Bronchial epithelial cell (primary cell): Measurements from ENCODE around the gene FMN1. TPM values are rescaled to one million over a fixed set of nuclear protein-coding genes. Genes with fewer than 3 reads are reported as not detected.
"Not testable (repeated sequence)": the region's sequence is repeated elsewhere in the genome, so short reads cannot be mapped to it uniquely, and the experiment has no call there.

Experiments used
- DNase-seq: peaks from one replicate; pipeline ENCODE4 v3.0.0-alpha.2; 2010; ENCODE audit warnings: low read depth
- FAIRE-seq: peaks from 2 replicates; lab custom pipeline; 2011; peaks lifted over from hg19 to GRCh38; lab: Jason Lieb, UNC
- H3K27me3 ChIP-seq: 2 replicates; pipeline ENCODE4 v1.5.1; 2011; ENCODE audit warnings: low read length; ENCODE audit not compliant: control insufficient read depth, insufficient read depth
- H3K36me3 ChIP-seq: 2 replicates; pipeline ENCODE4 v1.5.1; 2011; ENCODE audit warnings: low read length; ENCODE audit not compliant: control insufficient read depth, insufficient read depth
- H3K4me3 ChIP-seq: 2 replicates; pipeline ENCODE4 v1.5.1; 2011; ENCODE audit warnings: mild to moderate bottlenecking, low read depth, low read length, control low read depth
- total RNA-seq: library from RNA; depleted of rRNA; stranded (reverse); fragments of >200 nt; gene quantifications from 2 replicates; pipeline ENCODE4 v1.2.1, GENCODE V29; 2014
- TF ChIP-seq, protein P1 (sequence below): IDR thresholded peaks from 2 replicates; pipeline ENCODE4 v1.5.1; 2011; ENCODE audit warnings: mild to moderate bottlenecking, moderate library complexity, low read length, control low read depth, inconsistent platforms; ENCODE audit not compliant: insufficient read depth, severe bottlenecking

The FMN1 gene
- total RNA-seq, 1 donor from 2014 or later = 1.6 TPM

DNA sequence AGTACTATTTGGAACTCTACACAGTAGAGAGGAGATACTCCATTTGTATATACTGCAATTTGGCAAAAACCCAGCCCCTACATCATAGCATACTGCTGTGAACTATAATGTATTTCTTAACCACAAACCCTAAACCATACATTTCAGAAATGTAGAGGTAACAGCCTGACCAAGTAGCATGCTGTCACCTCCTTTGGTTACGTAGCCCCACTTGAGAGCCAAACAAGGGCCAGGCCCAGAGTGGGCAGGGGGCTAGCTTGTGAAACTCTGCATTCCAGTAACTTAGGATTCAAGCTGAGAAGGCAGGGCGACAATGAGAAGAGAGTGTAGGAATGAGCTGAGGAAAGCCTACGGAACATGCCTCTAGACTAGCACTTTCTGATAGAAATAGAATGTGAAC lies 340.9 kb downstream of the FMN1 start:
- Histone ChIP-seq H3K4me3 (no peak overlapping the region), H3K27me3 (no peaks in the 10 kb centered on the region), H3K36me3 (no peaks in the 10 kb centered on the region)
- TF ChIP-seq, protein P1, sequence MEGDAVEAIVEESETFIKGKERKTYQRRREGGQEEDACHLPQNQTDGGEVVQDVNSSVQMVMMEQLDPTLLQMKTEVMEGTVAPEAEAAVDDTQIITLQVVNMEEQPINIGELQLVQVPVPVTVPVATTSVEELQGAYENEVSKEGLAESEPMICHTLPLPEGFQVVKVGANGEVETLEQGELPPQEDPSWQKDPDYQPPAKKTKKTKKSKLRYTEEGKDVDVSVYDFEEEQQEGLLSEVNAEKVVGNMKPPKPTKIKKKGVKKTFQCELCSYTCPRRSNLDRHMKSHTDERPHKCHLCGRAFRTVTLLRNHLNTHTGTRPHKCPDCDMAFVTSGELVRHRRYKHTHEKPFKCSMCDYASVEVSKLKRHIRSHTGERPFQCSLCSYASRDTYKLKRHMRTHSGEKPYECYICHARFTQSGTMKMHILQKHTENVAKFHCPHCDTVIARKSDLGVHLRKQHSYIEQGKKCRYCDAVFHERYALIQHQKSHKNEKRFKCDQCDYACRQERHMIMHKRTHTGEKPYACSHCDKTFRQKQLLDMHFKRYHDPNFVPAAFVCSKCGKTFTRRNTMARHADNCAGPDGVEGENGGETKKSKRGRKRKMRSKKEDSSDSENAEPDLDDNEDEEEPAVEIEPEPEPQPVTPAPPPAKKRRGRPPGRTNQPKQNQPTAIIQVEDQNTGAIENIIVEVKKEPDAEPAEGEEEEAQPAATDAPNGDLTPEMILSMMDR = no peak
- no peak for FAIRE-seq
- no peak for DNase-seq

DNA sequence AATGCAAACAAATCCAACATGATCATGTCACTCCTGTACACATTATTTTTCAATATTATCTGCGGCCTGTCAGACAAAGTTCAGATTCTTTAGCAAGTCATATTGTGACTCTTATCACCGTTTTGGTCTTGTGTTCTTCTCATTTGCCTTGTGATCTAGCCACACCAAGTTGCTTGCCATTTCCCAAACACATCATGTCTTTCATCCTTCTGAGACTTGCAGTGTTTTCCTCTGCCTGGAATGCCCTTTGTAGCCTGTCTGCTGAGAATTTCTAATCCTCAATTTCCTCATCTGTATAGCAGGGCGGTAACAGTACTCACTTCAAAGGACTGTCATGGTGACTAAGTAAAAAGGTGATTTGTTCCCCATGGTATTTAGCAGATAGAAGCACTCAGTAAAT lies 341.7 kb downstream of the FMN1 start:
- FAIRE-seq (peak; percentile 13), DNase-seq (peak; percentile 71)
- H3K36me3 ChIP-seq = no peaks in the 10 kb centered on the region
- no peak overlapping the region for H3K4me3 ChIP-seq
- TF ChIP-seq, protein P1 = no peak
- H3K27me3 ChIP-seq = no peaks in the 10 kb centered on the region

DNA sequence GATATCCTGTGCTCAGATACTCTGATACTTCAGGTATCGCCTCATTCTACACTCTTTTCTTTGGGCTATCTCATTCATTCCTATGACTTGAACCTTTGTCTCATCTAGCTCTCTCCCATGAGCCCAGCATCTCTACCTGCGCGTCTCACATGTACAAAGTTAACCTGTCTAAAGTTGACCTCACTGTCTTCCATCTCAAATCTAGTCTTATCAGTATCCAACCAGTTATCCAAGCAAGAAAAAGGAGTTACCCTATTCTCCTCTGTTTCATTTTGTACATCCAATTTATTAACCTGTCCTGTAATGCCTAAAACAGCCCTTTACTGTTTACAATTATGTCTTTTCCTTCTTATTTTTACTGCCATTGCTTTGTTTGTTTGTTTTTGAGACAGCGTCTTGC lies 342.5 kb downstream of the FMN1 start:
- H3K27me3 ChIP-seq = no peaks in the 10 kb centered on the region
- FAIRE-seq = no peak
- no peak for DNase-seq
- no peak overlapping the region for H3K4me3 ChIP-seq
- TF ChIP-seq, protein P1 = no peak
- no peaks in the 10 kb centered on the region for H3K36me3 ChIP-seq

DNA sequence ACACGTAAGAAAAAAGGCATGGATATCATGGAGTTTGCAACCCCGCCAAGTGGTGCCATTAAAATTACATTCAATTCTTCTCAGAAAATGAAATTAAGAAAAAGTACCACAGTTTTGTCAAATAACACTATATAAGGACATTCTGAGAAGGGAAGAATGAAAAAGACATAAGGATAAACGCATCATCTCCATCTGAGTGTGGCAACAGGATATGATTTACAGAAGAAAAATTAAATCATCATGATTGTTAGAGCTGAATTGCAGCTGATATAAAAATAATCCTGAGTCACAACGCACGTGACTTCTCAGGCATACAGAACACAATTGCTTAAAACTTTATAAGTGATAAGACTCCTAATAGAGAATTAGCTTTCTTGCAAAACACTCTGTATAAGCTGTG lies 342.9 kb downstream of the FMN1 start:
- TF ChIP-seq, protein P1 = no peak
- DNase-seq (peak; percentile 94), FAIRE-seq (no peak)

DNA sequence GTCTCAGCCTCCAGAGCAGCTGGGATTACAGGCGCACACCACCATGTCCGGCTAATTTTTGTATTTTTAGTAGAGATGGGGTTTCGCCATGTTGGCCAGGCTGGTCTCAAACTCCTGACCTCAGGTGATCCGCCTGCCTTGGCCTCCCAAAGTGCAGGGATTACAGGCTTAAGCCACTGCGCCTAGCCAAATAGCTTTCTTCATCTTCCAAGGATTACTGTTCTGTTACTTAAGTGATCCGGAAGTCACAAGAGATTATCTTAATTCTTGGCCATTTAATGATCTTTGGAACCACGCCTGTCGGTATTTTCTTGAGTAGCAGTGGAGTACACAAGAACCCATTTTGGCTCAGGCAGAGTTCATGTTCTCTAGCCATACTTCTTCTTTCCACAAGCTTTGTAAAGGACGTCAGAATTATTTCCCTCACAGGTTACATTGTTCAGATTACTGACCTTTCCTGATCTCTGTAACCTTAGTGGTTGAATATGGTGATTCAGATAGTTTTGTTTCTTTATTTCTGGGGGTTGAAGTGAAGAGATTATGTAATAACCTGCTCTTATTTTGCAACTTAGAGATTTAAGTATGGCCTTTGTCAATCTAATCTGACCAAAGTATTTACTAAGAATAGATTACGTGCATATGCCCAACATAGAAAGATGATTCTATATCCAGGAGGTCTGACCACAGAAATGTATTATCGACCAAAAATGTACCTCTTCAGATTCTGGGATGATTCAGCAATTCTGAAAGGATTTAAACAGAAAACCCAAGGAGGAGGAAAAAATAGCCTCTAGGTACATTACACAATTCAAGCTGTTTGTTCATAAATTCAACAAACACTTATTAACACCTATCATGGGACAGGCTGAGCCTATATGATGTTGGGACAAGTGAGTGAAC lies 344.5 kb downstream of the FMN1 start:
- Histone ChIP-seq H3K27me3 (no peaks in the 10 kb centered on the region), H3K36me3 (no peaks in the 10 kb centered on the region), H3K4me3 (no peak overlapping the region)
- TF ChIP-seq, protein P1 = no peak
- DNase-seq = peak; percentile 99
- no peak for FAIRE-seq

More for the DNA sequence above, 342.9 kb downstream of the FMN1 start:
- no peaks in the 10 kb centered on the region for H3K36me3 ChIP-seq
- H3K4me3 ChIP-seq = no peak overlapping the region
- no peaks in the 10 kb centered on the region for H3K27me3 ChIP-seq

DNA sequence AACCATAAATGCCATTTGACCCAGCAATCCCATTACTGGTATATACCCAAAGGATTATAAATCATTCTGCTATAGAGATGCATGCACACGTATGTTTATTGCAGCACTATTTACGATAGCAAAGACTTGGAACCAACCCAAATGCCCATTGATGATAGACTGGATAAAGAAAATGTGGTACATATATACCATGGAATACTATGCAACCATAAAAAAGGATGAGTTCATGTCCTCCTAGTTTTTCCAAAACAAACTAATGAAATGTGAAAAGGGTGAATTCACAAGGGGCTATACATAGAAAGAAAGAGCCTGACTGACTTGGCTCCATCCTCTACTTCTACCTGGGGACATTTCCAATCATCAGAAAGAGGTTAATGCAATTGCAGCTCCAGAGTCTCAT lies 347.8 kb downstream of the FMN1 start:
- H3K27me3 ChIP-seq, H3K36me3 ChIP-seq, DNase-seq, FAIRE-seq, H3K4me3 ChIP-seq: not testable (repeated sequence)
